SHP77 (cell line): ENCODE data around the gene SPDYE4.
"Not testable (repeated sequence)": the region's sequence is repeated elsewhere in the genome, so short reads cannot be mapped to it uniquely, and the experiment has no call there.

Experiments
- DNase-seq, 2 experiments: peaks; one replicate each; lab custom pipeline; 2025; lab: John Stamatoyannopoulos, UW

SPDYE4 gene

GRCh38 chr17:8758137-8758596, at the start of gene SPDYE4:
Gene SPDYE4 (minus strand): TSS chr17:8758546. CDS start chr17:8758382, 164 bp downstream.
- no peak for DNase-seq

GRCh38 chr17:8806926-8807550, 48.7 kb upstream of the SPDYE4 start:
- peak in 1 of 2 experiments; percentile 11 for DNase-seq

GRCh38 chr17:8806253-8806925, 48.0 kb upstream of the SPDYE4 start:
- no peak for DNase-seq

GRCh38 chr17:8805396-8805795, 47.0 kb upstream of the SPDYE4 start:
- DNase-seq: not testable (repeated sequence)

- DNase-seq: peak in 1 of 2 experiments; percentile 36
Measured at GRCh38 chr17:8803531-8804420, 45.4 kb upstream of the SPDYE4 start.

GRCh38 chr17:8801135-8801840, 42.9 kb upstream of the SPDYE4 start:
- DNase-seq: no peak

GRCh38 chr17:8800656-8801055, 42.3 kb upstream of the SPDYE4 start:
- no peak for DNase-seq

- no peak for DNase-seq
Measured at GRCh38 chr17:8799570-8800212, 41.3 kb upstream of the SPDYE4 start.

- no peak for DNase-seq
Measured at GRCh38 chr17:8798846-8799569, 40.7 kb upstream of the SPDYE4 start, which contains the start of gene MFSD6L. Gene MFSD6L (minus strand): TSS chr17:8799365. CDS start chr17:8799120, 245 bp downstream.

GRCh38 chr17:8798176-8798845, 40.0 kb upstream of the SPDYE4 start:
- no peak for DNase-seq

- no peak for DNase-seq
Measured at GRCh38 chr17:8797621-8798175, 39.4 kb upstream of the SPDYE4 start.

- DNase-seq: no peak
Measured at GRCh38 chr17:8794636-8795035, 36.3 kb upstream of the SPDYE4 start.

- DNase-seq: no peak
Measured at GRCh38 chr17:8793649-8794048, 35.3 kb upstream of the SPDYE4 start.

- DNase-seq: no peak
Measured at GRCh38 chr17:8792646-8793045, 34.3 kb upstream of the SPDYE4 start.

- DNase-seq: no peak
Measured at GRCh38 chr17:8791910-8792270, 33.5 kb upstream of the SPDYE4 start.

- no peak for DNase-seq
Measured at GRCh38 chr17:8791248-8791909, 33.0 kb upstream of the SPDYE4 start.

- no peak for DNase-seq
Measured at GRCh38 chr17:8789743-8790142, 31.4 kb upstream of the SPDYE4 start.

GRCh38 chr17:8788998-8789397, 30.7 kb upstream of the SPDYE4 start:
- DNase-seq: no peak
